DLD1 (cell line): ENCODE measurements around the gene LCE3E.
"Not testable (repeated sequence)": the region's sequence is repeated elsewhere in the genome, so short reads cannot be mapped to it uniquely, and the experiment has no call there.

Source experiments
- in situ Hi-C: cut with HindIII; loops from 2 replicates; pipeline ENCODE4 v1.10.0; 2017; ENCODE audit warnings: low sequenced_read_pairs

The LCE3E gene

GRCh38 chr1:152566681-152567080 is at the start of gene LCE3E:
LCE3E (minus strand) TSS chr1:152566780; CDS start chr1:152566208, 572 bp downstream.
- in situ Hi-C loops, result no loop called here

- in situ Hi-C loops, result no loop called here
These were observed 46.9 kb upstream of the LCE3E start, which contains the start of gene LCE3B for GRCh38 chr1:152613511-152613910. LCE3B (plus strand) TSS chr1:152613811; CDS start chr1:152613811, 0 bp downstream.

GRCh38 chr1:152599934-152600333 is 33.4 kb upstream of the LCE3E start, which contains the start of gene LCE3C:
LCE3C (plus strand) TSS chr1:152600234; CDS start chr1:152600732, 498 bp downstream.
- in situ Hi-C loops, result no loop called here

- in situ Hi-C loops, result no loop called here
These were observed 30.4 kb upstream of the LCE3E start for GRCh38 chr1:152596986-152597385.

GRCh38 chr1:152585586-152585985 is 19.0 kb upstream of the LCE3E start:
- in situ Hi-C loops, result no loop called here

GRCh38 chr1:152582647-152583046 is 16.1 kb upstream of the LCE3E start:
- in situ Hi-C loops, result no loop called here

GRCh38 chr1:152580433-152580832 is 13.9 kb upstream of the LCE3E start, which contains the start of gene LCE3D:
LCE3D (minus strand) TSS chr1:152580516; CDS start chr1:152579936, 580 bp downstream.
- in situ Hi-C loops, result no loop called here

GRCh38 chr1:152579526-152579925 is 12.9 kb upstream of the LCE3E start:
- in situ Hi-C loops, result not testable (repeated sequence)

GRCh38 chr1:152577168-152577567 is 10.6 kb upstream of the LCE3E start:
- in situ Hi-C loops, result no loop called here

- in situ Hi-C loops, result no loop called here
These were observed 905 bp downstream of the LCE3E start for GRCh38 chr1:152565535-152566215.

- in situ Hi-C loops, result no loop called here
These were observed 1.5 kb downstream of the LCE3E start for GRCh38 chr1:152565115-152565514.

- in situ Hi-C loops, result not testable (repeated sequence)
These were observed 18.2 kb downstream of the LCE3E start for GRCh38 chr1:152548358-152548757.

- in situ Hi-C loops, result no loop called here
These were observed 19.9 kb downstream of the LCE3E start for GRCh38 chr1:152546704-152547103.

GRCh38 chr1:152543820-152544219 is 22.8 kb downstream of the LCE3E start:
- in situ Hi-C loops, result no loop called here

- in situ Hi-C loops, result no loop called here
These were observed 26.7 kb downstream of the LCE3E start for GRCh38 chr1:152539901-152540300.

- in situ Hi-C loops, result no loop called here
These were observed 29.1 kb downstream of the LCE3E start for GRCh38 chr1:152537496-152537895.

GRCh38 chr1:152535774-152536173 is 30.8 kb downstream of the LCE3E start:
- in situ Hi-C loops, result no loop called here

- in situ Hi-C loops, result no loop called here
These were observed 33.1 kb downstream of the LCE3E start for GRCh38 chr1:152533327-152533938.

- in situ Hi-C loops, result no loop called here
These were observed 41.4 kb downstream of the LCE3E start for GRCh38 chr1:152525080-152525641.

- in situ Hi-C loops, result no loop called here
These were observed 46.0 kb downstream of the LCE3E start for GRCh38 chr1:152520561-152521090.

- in situ Hi-C loops, result no loop called here
These were observed 46.7 kb downstream of the LCE3E start for GRCh38 chr1:152519851-152520250.
